Keratinocyte (primary cell): Measurements from ENCODE around the gene B4GALNT4. TPM values are rescaled to one million over a fixed set of nuclear protein-coding genes. Genes with fewer than 3 reads are reported as not detected.
A peak's percentile ranks its signal among the peaks of the same experiment; 100 is the strongest.

Experiments
- DNase-seq: peaks from one replicate; pipeline ENCODE4 v3.0.0-alpha.2; 2011; ENCODE audit warnings: low read depth, missing footprints, low spot score
- FAIRE-seq: peaks from 2 replicates; lab custom pipeline; 2011; peaks lifted over from hg19 to GRCh38; lab: Jason Lieb, UNC
- H2AFZ ChIP-seq: 2 replicates; pipeline ENCODE4 v1.6.0; 2012; ENCODE audit warnings: low read length, control low read depth, inconsistent platforms; ENCODE audit not compliant: control insufficient read depth
- H3K27ac ChIP-seq: 2 replicates; pipeline ENCODE4 v1.5.1; 2011; ENCODE audit warnings: low read length; ENCODE audit not compliant: control insufficient read depth, insufficient read depth
- H3K27me3 ChIP-seq: 3 replicates; pipeline ENCODE4 v1.6.0; 2011; ENCODE audit warnings: low read length; ENCODE audit not compliant: control insufficient read depth, insufficient read depth; ENCODE audit errors: extremely low read depth
- H3K36me3 ChIP-seq, 2 experiments: 2 replicates in 1 of 2; 3 replicates in 1 of 2; pipeline ENCODE4 v1.5.1; 2011; ENCODE audit warnings: low read length in 2 of 2, mild to moderate bottlenecking in 1 of 2; ENCODE audit not compliant: control insufficient read depth in 2 of 2, insufficient read depth in 2 of 2; ENCODE audit errors: extremely low read depth in 1 of 2
- H3K4me1 ChIP-seq: 3 replicates; pipeline ENCODE4 v1.5.1; 2011; ENCODE audit warnings: low read length; ENCODE audit not compliant: control insufficient read depth, insufficient read depth; ENCODE audit errors: extremely low read depth
- H3K4me2 ChIP-seq: 3 replicates; pipeline ENCODE4 v1.6.0; 2011; ENCODE audit warnings: low read depth, low read length; ENCODE audit not compliant: control insufficient read depth, insufficient read depth; ENCODE audit errors: extremely low read depth
- H3K4me3 ChIP-seq, 3 experiments: fragments of 200-600 bp in 1 of 3; sonication (generic) in 1 of 3; 2 replicates in 2 of 3; 3 replicates in 1 of 3; pipeline ENCODE4 v1.5.1; 2011 to 2016; ENCODE audit warnings: low read length in 3 of 3, mild to moderate bottlenecking in 3 of 3, control low read depth in 2 of 3, inconsistent platforms in 1 of 3, low read depth in 1 of 3, mixed read lengths in 1 of 3, mixed run types in 1 of 3, moderate library complexity in 1 of 3; ENCODE audit not compliant: control insufficient read depth in 2 of 3, insufficient read depth in 2 of 3; ENCODE audit errors: extremely low read depth in 1 of 3
- H3K79me2 ChIP-seq: 2 replicates; pipeline ENCODE4 v1.6.0; 2012; ENCODE audit warnings: low read length; ENCODE audit not compliant: control insufficient read depth, insufficient read depth
- H3K9ac ChIP-seq: 3 replicates; pipeline ENCODE4 v1.6.0; 2011; ENCODE audit warnings: low read length; ENCODE audit not compliant: control insufficient read depth, insufficient read depth; ENCODE audit errors: extremely low read depth
- H3K9me1 ChIP-seq: 3 replicates; pipeline ENCODE4 v1.6.0; 2011; ENCODE audit warnings: low read length; ENCODE audit not compliant: control insufficient read depth, insufficient read depth; ENCODE audit errors: extremely low read depth
- H3K9me3 ChIP-seq: 2 replicates; pipeline ENCODE4 v1.5.1; 2012; ENCODE audit warnings: low read depth, low read length; ENCODE audit not compliant: control insufficient read depth
- H4K20me1 ChIP-seq: 3 replicates; pipeline ENCODE4 v1.6.0; 2011; ENCODE audit warnings: low read length; ENCODE audit not compliant: control insufficient read depth, insufficient read depth; ENCODE audit errors: extremely low read depth
- EZH2 ChIP-seq: IDR thresholded peaks from one replicate; pipeline ENCODE4 v1.6.1; 2012; ENCODE audit warnings: inconsistent platforms, mild to moderate bottlenecking, low read length, moderate library complexity
- dilution Hi-C: fragments of 300-500 bp; cut with MboI; formaldehyde crosslinking; loops from one replicate; pipeline ENCODE4 v1.7.0; 2020; ENCODE audit warnings: low sequenced_read_pairs; ENCODE audit not compliant: extremely low pct_ligation_motif_present
- polyA plus RNA-seq, 5 experiments: library from polyadenylated mRNA; depleted of rRNA in 3 of 5; stranded (reverse) in 3 of 5; stranded (forward) in 1 of 5; unstranded in 1 of 5; fragments of >200 nt; gene quantifications; 1 replicate in 1 of 5; 2 replicates in 3 of 5; 3 replicates in 1 of 5; pipeline versions ENCODE4 v1.2.1 to v1.2.3, GENCODE V29; 2011 to 2012; ENCODE audit warnings: missing spikeins in 2 of 5, low read depth in 1 of 5, low replicate concordance in 1 of 5
- TF ChIP-seq, protein P1 (sequence below), 3 experiments: IDR thresholded peaks in 1 of 3; conservative IDR thresholded peaks in 1 of 3; optimal IDR thresholded peaks in 1 of 3; 2 replicates in 2 of 3; 3 replicates in 1 of 3; pipeline versions ENCODE3 to v1.5.1; 2011; ENCODE audit warnings: low read length in 3 of 3, mild to moderate bottlenecking in 3 of 3, moderate library complexity in 2 of 3, control low read depth in 1 of 3, inconsistent platforms in 1 of 3; ENCODE audit not compliant: insufficient read depth in 2 of 3; ENCODE audit errors: extremely low read depth in 1 of 3

Gene B4GALNT4
- polyA plus RNA-seq, 1 donor (not counting 4 experiments of a cell fraction or from before 2014, with no cell fraction given) = 7.3 TPM

DNA sequence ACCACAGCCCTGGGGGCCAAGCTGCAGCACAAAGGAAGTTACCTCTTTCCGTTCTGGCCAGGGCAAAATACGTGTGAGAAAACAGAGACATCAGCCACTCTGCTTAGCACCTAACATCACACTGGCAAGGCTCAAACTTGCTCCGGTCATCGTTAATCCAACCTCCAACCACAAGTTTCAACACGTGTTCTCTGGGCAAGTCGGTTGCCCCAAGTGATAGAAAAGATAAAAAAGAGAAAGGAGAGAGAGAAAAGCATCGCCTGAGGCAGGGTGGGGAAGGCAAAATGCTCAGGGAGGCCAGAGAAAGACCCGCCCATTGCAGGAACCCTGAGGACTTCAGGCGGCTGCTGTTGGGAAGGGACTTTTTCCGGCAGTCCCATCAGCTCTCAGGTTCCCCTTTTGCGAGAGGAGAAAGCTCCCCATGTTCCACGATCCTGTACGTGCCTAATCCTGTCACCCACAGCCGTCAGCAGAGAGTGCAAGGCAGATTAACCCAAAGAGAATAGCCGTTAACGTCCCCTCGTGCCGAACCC is 18.5 kb upstream of the B4GALNT4 start:
- no peaks in the 10 kb centered on the region for H3K9me1 ChIP-seq
- peaks cover 25% of the 10 kb centered on the region for H3K4me1 ChIP-seq
- no peaks in the 10 kb centered on the region for H3K36me3 ChIP-seq
- dilution Hi-C loops = no loop called here
- peak overlapping the region; percentile 90 for H2AFZ ChIP-seq
- peak overlapping the region; percentile 63 for H3K9ac ChIP-seq
- no peaks in the 10 kb centered on the region for H4K20me1 ChIP-seq
- peak overlapping the region; percentile 48 for H3K27ac ChIP-seq
- FAIRE-seq (peak; percentile 52), DNase-seq (no peak)
- H3K4me2 ChIP-seq = peak overlapping the region; percentile 90
- TF ChIP-seq, protein P1, sequence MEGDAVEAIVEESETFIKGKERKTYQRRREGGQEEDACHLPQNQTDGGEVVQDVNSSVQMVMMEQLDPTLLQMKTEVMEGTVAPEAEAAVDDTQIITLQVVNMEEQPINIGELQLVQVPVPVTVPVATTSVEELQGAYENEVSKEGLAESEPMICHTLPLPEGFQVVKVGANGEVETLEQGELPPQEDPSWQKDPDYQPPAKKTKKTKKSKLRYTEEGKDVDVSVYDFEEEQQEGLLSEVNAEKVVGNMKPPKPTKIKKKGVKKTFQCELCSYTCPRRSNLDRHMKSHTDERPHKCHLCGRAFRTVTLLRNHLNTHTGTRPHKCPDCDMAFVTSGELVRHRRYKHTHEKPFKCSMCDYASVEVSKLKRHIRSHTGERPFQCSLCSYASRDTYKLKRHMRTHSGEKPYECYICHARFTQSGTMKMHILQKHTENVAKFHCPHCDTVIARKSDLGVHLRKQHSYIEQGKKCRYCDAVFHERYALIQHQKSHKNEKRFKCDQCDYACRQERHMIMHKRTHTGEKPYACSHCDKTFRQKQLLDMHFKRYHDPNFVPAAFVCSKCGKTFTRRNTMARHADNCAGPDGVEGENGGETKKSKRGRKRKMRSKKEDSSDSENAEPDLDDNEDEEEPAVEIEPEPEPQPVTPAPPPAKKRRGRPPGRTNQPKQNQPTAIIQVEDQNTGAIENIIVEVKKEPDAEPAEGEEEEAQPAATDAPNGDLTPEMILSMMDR (optimal IDR thresholded peaks at IDR 0.05 in 1 of 3, IDR thresholded peaks at IDR 0.05 in 1 of 3, conservative IDR thresholded peaks at IDR 0.05 in 1 of 3; ENCODE audit: extremely low read depth in 1 of 3, insufficient read depth in 2 of 3, low read length in 3 of 3) = no peak
- TF ChIP-seq EZH2 = no peak
- peak overlapping the region in 2 of 3 experiments; percentile 15 to 53 for H3K4me3 ChIP-seq
- H3K79me2 ChIP-seq = no peaks in the 10 kb centered on the region
- no peaks in the 10 kb centered on the region for H3K9me3 ChIP-seq
- H3K27me3 ChIP-seq = no peaks in the 10 kb centered on the region

DNA sequence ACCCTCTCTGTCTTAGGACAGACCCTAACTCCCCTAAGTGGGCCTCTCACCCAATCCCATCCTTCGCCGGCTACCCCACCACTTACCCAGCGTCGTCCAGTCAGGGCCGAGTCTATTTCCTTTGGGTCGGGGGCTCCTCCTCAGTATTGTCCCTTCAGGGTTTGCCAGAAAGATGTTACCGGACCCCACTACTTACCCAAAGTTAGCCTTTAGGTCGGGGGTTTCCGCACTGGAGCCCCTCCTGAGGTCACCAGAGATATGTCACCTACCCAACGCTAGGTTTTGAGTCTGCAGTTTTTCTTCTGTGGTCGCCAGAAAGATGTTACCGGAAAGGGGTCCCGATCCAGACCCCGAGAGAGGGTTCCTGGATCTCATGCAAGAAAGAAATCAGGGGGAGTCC is 17.9 kb upstream of the B4GALNT4 start:
- no peak overlapping the region for H3K27ac ChIP-seq
- no peak overlapping the region for H3K4me3 ChIP-seq
- peak overlapping the region; percentile 90 for H3K4me2 ChIP-seq
- no peaks in the 10 kb centered on the region for H3K9me1 ChIP-seq
- no peaks in the 10 kb centered on the region for H3K36me3 ChIP-seq
- no peaks in the 10 kb centered on the region for H3K9me3 ChIP-seq
- H3K79me2 ChIP-seq = no peaks in the 10 kb centered on the region
- no peak for DNase-seq
- peaks cover 26% of the 10 kb centered on the region for H3K4me1 ChIP-seq
- TF ChIP-seq, protein P1 (optimal IDR thresholded peaks at IDR 0.05 in 1 of 3, IDR thresholded peaks at IDR 0.05 in 1 of 3, conservative IDR thresholded peaks at IDR 0.05 in 1 of 3; ENCODE audit: extremely low read depth in 1 of 3, insufficient read depth in 2 of 3, low read length in 3 of 3) = no peak
- TF ChIP-seq EZH2 = no peak
- dilution Hi-C loops = no loop called here
- H3K27me3 ChIP-seq = no peaks in the 10 kb centered on the region
- H2AFZ ChIP-seq = no peak overlapping the region
- FAIRE-seq = no peak
- peak overlapping the region; percentile 63 for H3K9ac ChIP-seq
- no peaks in the 10 kb centered on the region for H4K20me1 ChIP-seq
